GM23338 (cell line): ENCODE measurements around the gene XXYLT1.

ENCODE experiments used
- CREB1 ChIP-seq: fragments of 250-450 bp; sonication (Bioruptor Pico); IDR thresholded peaks from 2 replicates; pipeline ENCODE4 v1.5.0; 2020; ENCODE audit warnings: low read depth, mild to moderate bottlenecking, moderate library complexity
- EZH2phosphoT487 ChIP-seq: fragments of 200-600 bp; sonication (generic); IDR thresholded peaks from one replicate; pipeline ENCODE4 v1.8.1; 2018; ENCODE audit warnings: antibody characterized with exemption; ENCODE audit not compliant: unreplicated experiment
- POLR2AphosphoS5 ChIP-seq: IDR thresholded peaks from 2 replicates; pipeline ENCODE4 v1.6.1; 2016; ENCODE audit warnings: antibody characterized with exemption, low read depth
- REST ChIP-seq: IDR thresholded peaks from one replicate; pipeline ENCODE4 v1.6.1; 2018; ENCODE audit warnings: antibody characterized with exemption; ENCODE audit not compliant: unreplicated experiment
- TF ChIP-seq, protein P1 (sequence below), 2 experiments: fragments of 200-600 bp in 1 of 2; sonication (generic) in 1 of 2; conservative IDR thresholded peaks; 2 replicates each; pipeline versions ENCODE4 v1.5.1 to v1.6.1; 2016 to 2017; ENCODE audit warnings: antibody characterized with exemption in 2 of 2, low read depth in 2 of 2, mild to moderate bottlenecking in 2 of 2, moderate library complexity in 1 of 2

DNA sequence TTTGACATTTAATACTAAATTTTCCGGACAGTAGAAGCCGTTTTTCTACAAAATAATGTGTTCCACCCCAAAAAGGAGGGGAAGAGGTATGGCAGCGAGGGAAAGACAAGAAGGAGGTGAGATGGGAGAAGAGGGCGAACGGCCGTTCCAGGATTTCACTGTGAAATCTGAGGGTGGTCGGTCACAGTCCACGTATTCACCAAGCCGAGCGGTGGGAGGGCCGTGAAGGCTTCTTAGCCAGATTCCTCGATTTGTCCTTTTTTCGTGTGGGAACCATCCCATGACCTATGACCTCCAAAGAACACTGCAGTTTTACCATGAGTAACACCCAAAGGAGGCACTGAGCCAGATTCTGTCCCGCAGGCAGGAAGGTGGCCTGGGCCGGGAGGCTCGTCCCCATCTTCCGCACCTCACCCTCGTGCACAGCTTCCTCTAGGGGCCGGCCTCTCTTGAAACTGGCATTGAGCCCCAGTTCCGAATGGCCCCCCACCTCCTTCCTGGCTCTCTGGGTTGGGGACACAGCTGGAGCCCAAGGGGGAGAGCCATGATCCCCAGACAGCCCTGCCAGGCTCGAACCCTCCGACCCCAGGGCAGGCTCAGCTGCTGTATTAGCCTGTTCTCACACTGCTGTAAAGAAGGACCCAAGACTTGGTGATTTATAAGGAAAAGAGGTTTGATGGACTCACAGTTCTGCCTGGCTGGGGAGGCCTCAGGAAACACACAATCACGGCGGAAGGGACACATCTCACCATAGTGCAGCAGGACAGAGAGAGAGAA lies 23.7 kb downstream of the XXYLT1 start:
- TF ChIP-seq, protein P1, sequence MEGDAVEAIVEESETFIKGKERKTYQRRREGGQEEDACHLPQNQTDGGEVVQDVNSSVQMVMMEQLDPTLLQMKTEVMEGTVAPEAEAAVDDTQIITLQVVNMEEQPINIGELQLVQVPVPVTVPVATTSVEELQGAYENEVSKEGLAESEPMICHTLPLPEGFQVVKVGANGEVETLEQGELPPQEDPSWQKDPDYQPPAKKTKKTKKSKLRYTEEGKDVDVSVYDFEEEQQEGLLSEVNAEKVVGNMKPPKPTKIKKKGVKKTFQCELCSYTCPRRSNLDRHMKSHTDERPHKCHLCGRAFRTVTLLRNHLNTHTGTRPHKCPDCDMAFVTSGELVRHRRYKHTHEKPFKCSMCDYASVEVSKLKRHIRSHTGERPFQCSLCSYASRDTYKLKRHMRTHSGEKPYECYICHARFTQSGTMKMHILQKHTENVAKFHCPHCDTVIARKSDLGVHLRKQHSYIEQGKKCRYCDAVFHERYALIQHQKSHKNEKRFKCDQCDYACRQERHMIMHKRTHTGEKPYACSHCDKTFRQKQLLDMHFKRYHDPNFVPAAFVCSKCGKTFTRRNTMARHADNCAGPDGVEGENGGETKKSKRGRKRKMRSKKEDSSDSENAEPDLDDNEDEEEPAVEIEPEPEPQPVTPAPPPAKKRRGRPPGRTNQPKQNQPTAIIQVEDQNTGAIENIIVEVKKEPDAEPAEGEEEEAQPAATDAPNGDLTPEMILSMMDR (conservative IDR thresholded peaks at IDR 0.05; ENCODE audit: low read depth in 2 of 2): no peak
- TF ChIP-seq EZH2phosphoT487: no peak
- TF ChIP-seq POLR2AphosphoS5: no peak
- no peak for TF ChIP-seq CREB1 (CRISPR knock-in tag)
- TF ChIP-seq REST: no peak
